IMR-90 (cell line): ENCODE data around the gene CDADC1. TPM values are rescaled to one million over a fixed set of nuclear protein-coding genes. Genes with fewer than 3 reads are reported as not detected.

Experiments used
- ATAC-seq: fragments of 200-7000 bp; cut with Tn5 transposase; 2 replicates; pipeline ENCODE4 v1.9.1; 2020; ENCODE audit warnings: low read depth, mild to moderate bottlenecking, moderate library complexity
- BruUV-seq: library from RNA; stranded (reverse); fragments of 400-500 nt; replicated peaks from 2 replicates; lab custom pipeline; 2021; lab: Mats Ljungman, UMichigan
- CTCF ChIA-PET: fragments of 300-600 bp; formaldehyde crosslinking; extraction: SDS; loops from one replicate; lab custom pipeline; 2021; ENCODE audit warnings: antibody characterized with exemption; lab: Yijun Ruan, JAX
- POLR2A ChIA-PET: fragments of 300-600 bp; sonication (Branson Sonifier 250); formaldehyde crosslinking; loops from one replicate; lab custom pipeline; 2022; ENCODE audit warnings: antibody characterized with exemption; ENCODE audit not compliant: unreplicated experiment; lab: Charles Lee
- DNase-seq: peaks from one replicate; pipeline ENCODE4 v3.0.0; 2013
- H2AFZ ChIP-seq: replicated peaks from 2 replicates; pipeline ENCODE3; 2013; ENCODE audit warnings: low read length, mild to moderate bottlenecking; ENCODE audit not compliant: poor library complexity
- H2AK5ac ChIP-seq: 2 replicates; pipeline ENCODE4 v1.6.1; 2013; ENCODE audit warnings: low read depth, low read length, inconsistent platforms
- H2AK9ac ChIP-seq: replicated peaks from 2 replicates; pipeline ENCODE3; 2013; ENCODE audit warnings: mild to moderate bottlenecking, low read depth, low read length, moderate library complexity; ENCODE audit not compliant: poor library complexity
- H2BK120ac ChIP-seq: 2 replicates; pipeline ENCODE4 v1.6.1; 2013; ENCODE audit warnings: low read depth, low read length, inconsistent platforms
- H2BK15ac ChIP-seq: 3 replicates; pipeline ENCODE4 v1.6.1; 2013; ENCODE audit warnings: low read depth, low read length, inconsistent platforms
- H2BK20ac ChIP-seq: 2 replicates; pipeline ENCODE4 v1.6.1; 2013; ENCODE audit warnings: low read depth, mild to moderate bottlenecking, inconsistent platforms, low read length, moderate library complexity
- H2BK5ac ChIP-seq: 2 replicates; pipeline ENCODE4 v1.6.1; 2013; ENCODE audit warnings: mild to moderate bottlenecking, low read depth, low read length, inconsistent platforms; ENCODE audit not compliant: poor library complexity, severe bottlenecking
- H3K14ac ChIP-seq: replicated peaks from 2 replicates; pipeline ENCODE4 v1.6.1; 2013; ENCODE audit warnings: low read depth, low read length, inconsistent platforms
- H3K18ac ChIP-seq: 2 replicates; pipeline ENCODE4 v1.6.1; 2013; ENCODE audit warnings: low read depth, low read length, control low read depth
- H3K23ac ChIP-seq: 2 replicates; pipeline ENCODE4 v1.6.1; 2013; ENCODE audit warnings: low read depth, low read length, inconsistent platforms
- H3K27ac ChIP-seq: 2 replicates; pipeline ENCODE4 v1.5.1; 2013; ENCODE audit warnings: mild to moderate bottlenecking, control low read depth, low read length; ENCODE audit not compliant: insufficient read depth
- H3K27me3 ChIP-seq: 2 replicates; pipeline ENCODE4 v1.6.1; 2013; ENCODE audit warnings: low read length; ENCODE audit not compliant: control insufficient read depth, insufficient read depth
- H3K36me3 ChIP-seq: 2 replicates; pipeline ENCODE4 v1.6.1; 2013; ENCODE audit warnings: low read length, mixed read lengths; ENCODE audit not compliant: control insufficient read depth, insufficient read depth
- H3K4ac ChIP-seq: 2 replicates; pipeline ENCODE4 v1.6.1; 2013; ENCODE audit warnings: low read depth, low read length, inconsistent platforms
- H3K4me1 ChIP-seq: 2 replicates; pipeline ENCODE4 v1.6.1; 2013; ENCODE audit warnings: low read length, mixed read lengths; ENCODE audit not compliant: control insufficient read depth, insufficient read depth
- H3K4me2 ChIP-seq: 2 replicates; pipeline ENCODE4 v1.6.1; 2013; ENCODE audit warnings: low read depth, mild to moderate bottlenecking, control low read depth, low read length, moderate library complexity
- H3K4me3 ChIP-seq: 2 replicates; pipeline ENCODE4 v1.5.1; 2013; ENCODE audit warnings: low read depth, mild to moderate bottlenecking, control low read depth, low read length, moderate library complexity; ENCODE audit not compliant: insufficient read depth
- H3K56ac ChIP-seq: 2 replicates; pipeline ENCODE4 v1.6.1; 2013; ENCODE audit warnings: low read length, inconsistent platforms; ENCODE audit not compliant: insufficient read depth; ENCODE audit errors: extremely low read depth
- H3K79me1 ChIP-seq, 2 experiments: 2 replicates each; pipeline ENCODE4 v1.6.1; 2013; ENCODE audit warnings: low read length in 2 of 2, inconsistent platforms in 1 of 2, low read depth in 1 of 2
- H3K9ac ChIP-seq: 2 replicates; pipeline ENCODE4 v1.6.1; 2013; ENCODE audit warnings: low read depth, low read length, control low read depth
- H3K9me1 ChIP-seq: 2 replicates; pipeline ENCODE4 v1.6.1; 2013; ENCODE audit warnings: low read length, inconsistent platforms; ENCODE audit not compliant: insufficient read depth
- H3K9me3 ChIP-seq: 2 replicates; pipeline ENCODE4 v1.6.1; 2013; ENCODE audit warnings: low read length; ENCODE audit not compliant: control insufficient read depth, insufficient read depth
- H4K20me1 ChIP-seq: 2 replicates; pipeline ENCODE4 v1.6.1; 2013; ENCODE audit warnings: low read length, inconsistent platforms; ENCODE audit not compliant: insufficient read depth
- H4K5ac ChIP-seq: 2 replicates; pipeline ENCODE4 v1.6.1; 2013; ENCODE audit warnings: mild to moderate bottlenecking, low read depth, low read length, control low read depth
- H4K8ac ChIP-seq, 2 experiments: 2 replicates each; pipeline ENCODE4 v1.6.1; 2013; ENCODE audit warnings: low read depth in 2 of 2, low read length in 2 of 2, control low read depth in 1 of 2, inconsistent platforms in 1 of 2
- H4K91ac ChIP-seq: 2 replicates; pipeline ENCODE4 v1.6.1; 2013; ENCODE audit warnings: low read depth, low read length, inconsistent platforms; ENCODE audit not compliant: insufficient read depth
- CEBPB ChIP-seq: IDR thresholded peaks from 2 replicates; pipeline ENCODE4 v1.6.1; 2012; ENCODE audit warnings: low read depth, low read length, improper control_type of control experiment
- WGBS, 2 experiments: methylation state at CpG; one replicate each; pipeline versions ENCODE4 v1.1.5 to v1.1.7; 2013; ENCODE audit warnings: missing lambda C conversion rate in 2 of 2; ENCODE audit not compliant: insufficient read length in 1 of 2; ENCODE audit errors: extremely low coverage in 2 of 2; 5-methylcytosine and 5-hydroxymethylcytosine counted together
- dilution Hi-C: fragments of 300-500 bp; cut with HindIII; formaldehyde crosslinking; loops from one replicate; pipeline ENCODE4 v1.14.3; 2018; ENCODE audit warnings: low sequenced_read_pairs; ENCODE audit not compliant: unreplicated experiment
- in situ Hi-C: fragments of 300-500 bp; cut with MboI; formaldehyde crosslinking; loops from 3 replicates; pipeline ENCODE4 v1.14.3; 2019; ENCODE audit warnings: low sequenced_read_pairs, inconsistent platforms, mixed read lengths
- intact Hi-C: fragments of 100-400 bp; cut with micrococcal nuclease; formaldehyde crosslinking; loops from 2 replicates; pipeline ENCODE4 v1.10.0; 2022
- polyA plus RNA-seq, 3 experiments: library from polyadenylated mRNA; depleted of rRNA; stranded (reverse); fragments of >200 nt; gene quantifications; 2 replicates each; pipeline ENCODE4 v1.2.3, GENCODE V29; 2012; ENCODE audit warnings: low replicate concordance in 1 of 3
- total RNA-seq: library from RNA; depleted of rRNA; stranded (reverse); fragments of >200 nt; gene quantifications from 2 replicates; pipeline ENCODE4 v1.2.3, GENCODE V29; 2012
- TF ChIP-seq, protein P1 (sequence below): fragments of 150-350 bp; IDR thresholded peaks from 2 replicates; pipeline ENCODE4 v1.6.1; 2016; ENCODE audit warnings: low read depth, mild to moderate bottlenecking, low read length, moderate library complexity, borderline replicate concordance

Gene CDADC1
- total and polyA plus RNA-seq, 2 of the 4 experiments (the other 2 are of a cell fraction), result 0.54 to 2.6 TPM

DNA sequence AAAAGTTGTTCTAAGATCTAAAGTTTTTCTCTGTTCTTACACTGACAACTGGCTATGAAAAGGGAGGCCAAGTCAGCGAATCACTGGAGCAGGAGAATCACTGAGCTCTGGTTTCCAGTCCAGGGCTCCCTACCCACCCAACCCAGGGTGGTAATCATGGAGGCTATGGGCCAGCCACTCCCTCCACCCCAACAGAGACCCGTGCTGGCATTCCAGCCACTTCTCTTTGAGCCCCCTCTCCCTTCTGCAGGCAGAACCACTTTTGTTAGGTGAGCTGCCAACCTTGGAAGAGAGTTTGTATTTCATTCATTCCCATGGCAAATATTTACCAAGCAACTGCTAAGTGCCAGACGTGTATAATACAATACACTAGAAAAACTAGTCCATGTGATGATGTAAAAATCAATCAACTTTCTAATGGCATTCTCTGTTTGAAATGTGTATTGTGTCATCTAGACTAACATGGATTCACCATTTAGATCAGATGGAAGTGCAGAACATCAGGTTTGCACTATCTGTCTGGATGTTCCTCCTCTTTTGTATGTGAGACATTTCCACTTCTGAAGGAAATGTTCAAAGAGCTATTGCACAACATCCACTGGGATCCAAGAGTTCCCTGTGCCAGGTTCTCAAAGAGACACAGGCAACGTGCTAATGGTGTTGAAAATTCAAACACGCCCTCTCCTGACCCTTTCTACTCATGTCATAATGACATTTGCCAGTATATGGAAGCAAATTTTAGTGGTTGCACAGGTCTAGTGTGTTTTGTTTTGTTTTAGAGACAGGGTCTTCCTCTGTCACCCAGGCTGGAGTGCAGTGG is 22.3 kb upstream of the CDADC1 start:
- no peak overlapping the region for H3K18ac ChIP-seq
- no peak overlapping the region for H4K8ac ChIP-seq
- H3K14ac ChIP-seq, result no peak overlapping the region
- peaks cover 52% of the 10 kb centered on the region for H3K27me3 ChIP-seq
- H4K5ac ChIP-seq, result no peak overlapping the region
- in situ Hi-C loops (no loop called here), dilution Hi-C loops (no loop called here), intact Hi-C loops (no loop called here)
- H4K91ac ChIP-seq, result no peak overlapping the region
- no peak overlapping the region for H2BK120ac ChIP-seq
- no peak overlapping the region for H3K4me3 ChIP-seq
- H3K4me2 ChIP-seq, result no peak overlapping the region
- H3K9me1 ChIP-seq, result no peaks in the 10 kb centered on the region
- H3K9me3 ChIP-seq, result peaks cover 12% of the 10 kb centered on the region
- 40% methylated on average over 1 of the region's 5 CpGs; no CpG with 5 or more reads in 1 of the 2 experiments for WGBS, 2 experiments
- TF ChIP-seq, protein P1, sequence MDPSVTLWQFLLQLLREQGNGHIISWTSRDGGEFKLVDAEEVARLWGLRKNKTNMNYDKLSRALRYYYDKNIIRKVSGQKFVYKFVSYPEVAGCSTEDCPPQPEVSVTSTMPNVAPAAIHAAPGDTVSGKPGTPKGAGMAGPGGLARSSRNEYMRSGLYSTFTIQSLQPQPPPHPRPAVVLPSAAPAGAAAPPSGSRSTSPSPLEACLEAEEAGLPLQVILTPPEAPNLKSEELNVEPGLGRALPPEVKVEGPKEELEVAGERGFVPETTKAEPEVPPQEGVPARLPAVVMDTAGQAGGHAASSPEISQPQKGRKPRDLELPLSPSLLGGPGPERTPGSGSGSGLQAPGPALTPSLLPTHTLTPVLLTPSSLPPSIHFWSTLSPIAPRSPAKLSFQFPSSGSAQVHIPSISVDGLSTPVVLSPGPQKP, result no peak
- TF ChIP-seq CEBPB, result peak; percentile 85
- H2AK5ac ChIP-seq, result no peak overlapping the region
- DNase-seq, result no peak
- no peak overlapping the region for H2BK15ac ChIP-seq
- H3K56ac ChIP-seq, result no peak overlapping the region
- H3K23ac ChIP-seq, result no peak overlapping the region
- no peak overlapping the region for H2BK20ac ChIP-seq
- ChIA-PET CTCF (interaction anchor here (0.8 kb wide), 1 partner anchor 12 kb away, joined by 3 read pairs; no protein-coding TSS in a partner anchor), POLR2A (no interaction called here)
- no peak overlapping the region for H2AK9ac ChIP-seq
- H2BK5ac ChIP-seq, result no peak overlapping the region
- H3K4ac ChIP-seq, result no peak overlapping the region
- no peaks in the 10 kb centered on the region for H3K36me3 ChIP-seq
- H3K4me1 ChIP-seq, result no peaks in the 10 kb centered on the region
- H4K20me1 ChIP-seq, result no peaks in the 10 kb centered on the region
- H3K9ac ChIP-seq, result no peak overlapping the region
- H2AFZ ChIP-seq, result no peak overlapping the region
- no peak overlapping the region for H3K27ac ChIP-seq
- no peak for ATAC-seq
- H3K79me1 ChIP-seq, result no peaks in the 10 kb centered on the region
- BruUV-seq, result no TSS peak
